Mesodermal cell (in vitro differentiated cells): Measurements from ENCODE around the gene RPEL1.

Experiments used
- H3K27ac ChIP-seq: 2 replicates; pipeline ENCODE4 v1.7.0; 2013; ENCODE audit warnings: mild to moderate bottlenecking, low read depth, low read length, moderate library complexity; ENCODE audit not compliant: severe bottlenecking
- H3K36me3 ChIP-seq: 2 replicates; pipeline ENCODE4 v1.7.1; 2013; ENCODE audit warnings: mild to moderate bottlenecking, low read length, moderate library complexity; ENCODE audit not compliant: control insufficient read depth, insufficient read depth
- H3K4me1 ChIP-seq: one replicate; pipeline ENCODE4 v1.7.1; 2013; ENCODE audit warnings: mild to moderate bottlenecking, low read length; ENCODE audit not compliant: insufficient read depth, control insufficient read depth, poor library complexity, severe bottlenecking
- H3K4me3 ChIP-seq: 2 replicates; pipeline ENCODE4 v1.7.0; 2013; ENCODE audit warnings: low read length, control low read depth, mild to moderate bottlenecking; ENCODE audit not compliant: insufficient read depth, poor library complexity, severe bottlenecking; ENCODE audit errors: extremely low read depth
- H3K9me3 ChIP-seq: 2 replicates; pipeline ENCODE4 v1.7.1; 2013; ENCODE audit warnings: mild to moderate bottlenecking, low read length, moderate library complexity; ENCODE audit not compliant: control insufficient read depth
- whole genome bisulfite sequencing, 2 experiments: methylation state at CpG; one replicate each; pipeline ENCODE4 v1.1.5; 2013; ENCODE audit warnings: missing lambda C conversion rate in 2 of 2; ENCODE audit not compliant: insufficient coverage in 2 of 2; 5-methylcytosine and 5-hydroxymethylcytosine counted together

RPEL1 gene

DNA sequence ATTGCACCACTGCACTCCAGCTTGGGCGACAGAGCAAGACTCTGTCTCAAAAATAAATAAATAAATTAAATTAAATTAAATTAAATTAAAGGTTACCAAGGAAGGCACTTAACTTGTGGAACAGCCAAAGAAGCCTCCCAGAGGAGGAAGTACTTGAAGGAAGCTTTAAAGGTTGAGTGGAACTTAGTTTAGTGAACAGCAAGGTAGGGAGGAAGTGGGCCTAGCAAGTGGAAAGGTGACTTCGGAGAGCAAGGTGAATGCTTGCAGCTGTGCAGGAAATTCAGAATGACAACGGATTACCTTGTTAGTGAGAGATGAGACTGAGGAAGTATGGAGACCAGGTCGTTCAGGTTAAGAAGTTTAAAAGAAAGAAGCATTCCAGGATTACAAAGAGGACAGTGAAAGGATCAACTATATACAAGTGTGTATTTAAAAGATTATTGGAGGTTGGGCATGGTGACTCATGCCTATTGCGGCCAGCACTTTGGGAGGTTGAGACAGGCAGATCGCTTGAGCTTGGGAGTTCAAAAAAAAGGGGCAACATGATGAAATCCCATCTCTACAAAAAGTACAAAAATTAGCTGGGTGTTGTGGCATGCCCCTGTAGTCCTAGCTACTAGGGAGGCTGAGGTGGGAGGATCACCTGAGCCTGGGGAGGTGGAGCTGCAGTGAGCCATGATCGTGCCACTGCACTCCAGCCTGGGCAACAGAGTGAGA is 12.8 kb upstream of the RPEL1 start:
- WGBS, 2 experiments, result 64 to 76% methylated on average over 3 to 5 of the region's 7 CpGs
- Histone ChIP-seq H3K27ac (no peak overlapping the region), H3K4me1 (peaks cover 32% of the 10 kb centered on the region)

DNA sequence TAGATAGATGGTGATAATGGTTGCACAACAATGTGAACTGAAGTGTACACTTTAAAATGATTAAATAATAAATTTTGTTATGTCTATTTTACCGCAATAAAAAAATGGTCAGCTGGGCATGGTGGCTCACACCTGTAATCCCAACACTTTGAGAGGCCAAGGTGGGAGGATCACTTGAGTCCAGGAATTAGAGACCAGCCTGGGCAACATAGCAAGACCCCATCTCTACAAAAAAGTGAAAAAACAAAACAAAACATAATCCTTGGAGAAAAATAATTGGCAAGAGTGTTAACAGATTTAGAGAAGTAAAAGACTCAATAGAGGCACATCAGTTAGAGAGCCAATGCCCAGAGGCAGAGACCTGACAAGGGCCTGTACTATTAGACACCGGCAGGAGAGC is 9.9 kb upstream of the RPEL1 start:
- Histone ChIP-seq H3K27ac (no peak overlapping the region), H3K36me3 (no peaks in the 10 kb centered on the region), H3K4me3 (no peak overlapping the region), H3K9me3 (no peaks in the 10 kb centered on the region), H3K4me1 (peaks cover 21% of the 10 kb centered on the region)
- WGBS, 2 experiments, result 89 to 100% methylated on average over 1 to 2 of the region's 2 CpGs

More for the DNA sequence above, 12.8 kb upstream of the RPEL1 start:
- Histone ChIP-seq H3K9me3 (no peaks in the 10 kb centered on the region), H3K36me3 (no peaks in the 10 kb centered on the region), H3K4me3 (no peak overlapping the region)

DNA sequence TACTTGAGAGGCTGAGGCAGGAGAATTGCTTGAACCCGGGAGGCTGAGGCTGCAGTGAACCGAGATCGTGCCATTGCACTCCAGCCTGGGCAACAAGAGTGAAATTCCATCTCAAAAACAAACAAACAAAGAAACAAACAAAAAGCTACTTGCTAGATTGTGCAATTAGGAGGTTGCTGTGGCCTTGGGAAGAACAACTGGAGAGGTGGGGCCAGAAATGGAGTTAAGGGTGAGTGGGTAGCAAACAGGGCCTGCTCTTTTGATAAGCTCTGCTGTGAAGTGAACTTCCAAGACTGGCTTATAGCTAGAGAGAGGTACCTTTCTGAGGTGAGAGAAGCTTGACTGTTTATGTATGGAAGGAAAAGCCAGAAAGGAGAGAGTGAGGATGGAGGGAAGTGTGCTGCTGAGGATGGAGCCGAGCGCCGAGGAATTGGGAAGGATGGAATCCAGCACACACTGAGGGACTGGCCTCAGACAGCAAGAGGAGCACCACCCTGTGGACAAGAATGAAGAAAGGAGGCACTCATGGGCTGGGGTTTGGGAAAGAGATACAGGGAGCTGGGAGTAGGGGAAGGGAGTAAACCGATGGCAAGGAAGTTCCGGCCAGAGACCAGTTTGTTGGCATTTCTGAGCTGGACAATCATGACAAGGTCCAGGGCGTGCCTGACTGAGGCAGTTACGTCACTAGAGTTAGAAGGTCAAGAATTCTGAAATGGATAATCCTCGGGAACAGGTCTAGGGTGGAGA is 7.0 kb upstream of the RPEL1 start:
- Histone ChIP-seq H3K36me3 (no peaks in the 10 kb centered on the region), H3K27ac (no peak overlapping the region), H3K4me1 (peaks cover 13% of the 10 kb centered on the region), H3K9me3 (no peaks in the 10 kb centered on the region), H3K4me3 (no peak overlapping the region)
- 73 to 74% methylated on average over 8 of the region's 11 CpGs for WGBS, 2 experiments

DNA sequence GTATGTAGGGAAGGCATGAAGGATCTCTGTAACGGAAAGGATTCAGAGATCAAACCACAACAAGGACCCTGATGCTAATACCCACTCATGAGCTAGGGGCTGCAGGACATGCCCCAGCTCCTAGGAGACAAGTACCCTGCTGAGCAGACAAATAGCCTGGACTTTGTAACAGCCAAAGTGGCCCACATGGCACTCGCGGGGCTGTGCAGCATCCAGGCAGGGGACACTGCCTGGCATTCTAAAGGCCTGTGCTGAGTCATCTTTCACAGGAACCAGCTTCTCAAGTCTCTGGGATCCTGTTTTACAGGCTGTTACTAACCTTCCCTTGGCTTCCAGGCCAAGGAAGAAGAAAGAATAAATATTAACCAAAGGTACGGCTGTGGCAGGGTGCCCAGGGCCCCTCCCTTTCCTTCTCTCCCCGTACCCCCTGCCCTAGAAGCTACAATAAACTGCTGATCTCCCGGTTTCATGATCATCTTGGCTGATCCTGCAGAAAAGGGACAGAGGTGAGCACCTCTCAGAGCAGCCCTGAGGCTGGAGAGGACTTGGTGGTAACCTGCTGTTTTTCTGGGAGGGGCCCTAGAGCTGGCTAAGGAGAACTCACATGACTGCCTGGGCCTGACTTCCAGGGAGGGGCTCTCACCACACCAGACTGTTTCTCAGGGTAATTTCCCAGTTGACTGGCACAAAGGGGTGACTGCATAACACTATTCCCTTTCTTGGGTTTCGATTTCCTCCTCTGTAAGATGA is 4.2 kb upstream of the RPEL1 start:
- no peaks in the 10 kb centered on the region for H3K36me3 ChIP-seq
- no peak overlapping the region for H3K4me3 ChIP-seq
- H3K27ac ChIP-seq, result peak overlapping the region; percentile 79
- H3K9me3 ChIP-seq, result no peaks in the 10 kb centered on the region
- H3K4me1 ChIP-seq, result peaks cover 13% of the 10 kb centered on the region
- 66 to 77% methylated on average over 5 to 6 of the region's 7 CpGs for WGBS, 2 experiments

DNA sequence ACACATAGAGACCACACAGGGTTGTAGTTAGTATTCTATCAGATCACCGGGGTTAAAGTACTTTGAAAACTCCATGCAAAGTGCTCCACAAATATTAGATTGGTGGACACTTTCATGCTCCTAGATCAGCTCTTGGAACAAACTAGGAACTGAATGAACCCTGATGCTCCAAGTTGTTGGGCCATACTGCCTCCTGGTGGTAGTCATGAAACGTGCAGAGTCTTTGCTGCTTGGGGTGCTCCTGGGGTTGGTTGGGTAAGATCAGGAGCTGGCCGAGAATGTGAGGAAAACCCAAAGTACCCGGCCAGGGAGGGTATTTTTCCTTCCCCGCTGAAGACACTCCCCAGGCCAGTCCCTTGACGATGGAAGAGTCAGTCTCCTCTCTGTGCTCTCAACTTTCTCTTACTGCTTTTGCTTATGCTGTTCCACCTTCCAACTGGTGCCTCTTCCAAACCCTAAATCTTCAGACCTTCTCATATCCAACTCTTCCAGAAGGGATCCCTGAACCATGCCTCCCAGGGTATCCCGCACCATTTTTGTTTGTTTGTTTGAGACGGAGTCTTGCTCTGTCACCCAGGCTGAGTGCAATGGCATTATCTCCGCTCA is 918 bp upstream of the RPEL1 start:
- Histone ChIP-seq H3K27ac (no peak overlapping the region), H3K4me1 (peaks cover 13% of the 10 kb centered on the region), H3K9me3 (no peaks in the 10 kb centered on the region), H3K4me3 (no peak overlapping the region), H3K36me3 (no peaks in the 10 kb centered on the region)
- WGBS, 2 experiments, result 41 to 48% methylated on average over 8 to 9 of the region's 9 CpGs

DNA sequence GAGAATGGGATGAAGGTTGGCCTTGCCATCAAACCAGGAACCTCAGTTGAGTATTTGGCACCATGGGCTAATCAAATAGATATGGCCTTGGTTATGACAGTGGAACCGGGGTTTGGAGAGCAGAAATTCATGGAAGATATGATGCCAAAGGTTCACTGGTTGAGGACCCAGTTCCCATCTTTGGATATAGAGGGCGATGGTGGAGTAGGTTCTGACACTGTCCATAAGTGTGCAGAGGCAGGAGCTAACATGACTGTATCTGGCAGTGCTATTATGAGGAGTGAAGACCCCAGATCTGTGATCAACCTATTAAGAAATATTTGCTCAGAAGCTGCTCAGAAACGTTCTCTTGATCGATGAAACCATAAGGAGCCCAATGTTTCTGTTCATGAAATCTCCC is 637 bp downstream of the RPEL1 start:
- Histone ChIP-seq H3K27ac (no peak overlapping the region), H3K4me1 (peaks cover 8% of the 10 kb centered on the region), H3K4me3 (no peak overlapping the region), H3K36me3 (no peaks in the 10 kb centered on the region), H3K9me3 (no peaks in the 10 kb centered on the region)
- 87 to 91% methylated on average over 4 of the region's 4 CpGs for WGBS, 2 experiments

DNA sequence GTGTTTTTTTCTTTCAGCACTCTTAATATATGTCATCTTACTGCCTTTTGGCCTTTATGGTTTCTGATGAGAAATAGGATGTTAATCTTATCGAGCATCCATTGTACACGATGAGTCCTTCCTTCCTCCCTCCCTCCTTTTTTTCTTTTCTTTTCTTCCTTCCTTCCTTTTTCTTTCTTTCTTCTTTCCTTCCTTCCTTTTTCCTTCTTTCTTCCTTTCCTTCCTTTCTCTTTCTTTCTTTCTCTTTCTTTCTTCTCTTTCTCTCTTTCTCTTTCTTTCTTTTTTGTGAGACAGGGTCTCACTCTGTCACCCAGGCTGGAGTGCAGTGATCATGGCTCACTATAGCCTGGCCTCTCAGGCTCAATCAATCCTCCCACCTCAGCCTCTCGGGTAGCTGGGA is 8.4 kb downstream of the RPEL1 start:
- WGBS, 2 experiments, result 100% methylated on average over 2 of the region's 3 CpGs; no CpG with 5 or more reads in 1 of the 2 experiments

DNA sequence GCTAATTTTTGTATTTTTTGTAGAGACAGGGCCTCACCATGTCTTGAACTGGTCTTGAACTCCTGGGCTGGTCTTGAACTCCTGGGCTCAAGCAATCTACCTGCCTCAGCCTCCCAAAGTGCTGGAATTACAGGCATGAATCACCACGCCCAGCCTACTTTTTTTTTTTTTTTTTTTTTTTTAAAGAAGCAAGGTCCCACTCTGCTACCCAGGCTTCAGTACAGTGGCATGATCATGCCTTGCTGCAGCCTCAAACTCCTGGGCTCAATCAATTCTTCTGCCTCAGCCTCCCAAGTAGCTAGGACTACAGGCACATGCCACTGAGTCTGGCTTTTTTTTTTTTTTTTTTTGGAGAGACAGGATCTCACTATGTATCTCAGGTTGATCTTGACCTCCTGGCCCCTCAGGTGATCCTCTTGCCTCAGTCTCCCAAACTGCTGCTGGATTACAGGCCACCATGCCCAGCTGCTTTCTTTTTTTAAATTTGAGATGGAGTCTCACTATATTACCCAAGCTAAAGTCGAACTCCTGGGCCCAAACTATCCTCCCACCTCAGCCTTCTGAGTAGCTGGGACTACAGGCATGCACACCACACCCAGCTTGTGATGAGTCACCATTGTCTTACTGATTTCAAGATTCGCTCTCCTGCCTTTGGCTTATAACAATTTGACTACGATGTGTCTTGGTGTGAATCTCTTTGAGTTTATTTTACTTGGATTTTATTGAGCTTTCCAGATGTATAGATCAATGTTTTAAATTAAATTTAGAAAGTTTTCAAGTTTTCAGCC is 9.0 kb downstream of the RPEL1 start:
- Histone ChIP-seq H3K36me3 (no peaks in the 10 kb centered on the region), H3K4me3 (no peak overlapping the region), H3K27ac (no peak overlapping the region), H3K4me1 (peaks cover 2% of the 10 kb centered on the region), H3K9me3 (peaks cover 4% of the 10 kb centered on the region)
- 60 to 69% methylated on average over 1 to 2 of the region's 4 CpGs for WGBS, 2 experiments

More for the DNA sequence above, 8.4 kb downstream of the RPEL1 start:
- no peaks in the 10 kb centered on the region for H3K36me3 ChIP-seq
- no peak overlapping the region for H3K27ac ChIP-seq
- H3K4me3 ChIP-seq, result no peak overlapping the region
- H3K4me1 ChIP-seq, result peaks cover 2% of the 10 kb centered on the region
- H3K9me3 ChIP-seq, result no peaks in the 10 kb centered on the region

DNA sequence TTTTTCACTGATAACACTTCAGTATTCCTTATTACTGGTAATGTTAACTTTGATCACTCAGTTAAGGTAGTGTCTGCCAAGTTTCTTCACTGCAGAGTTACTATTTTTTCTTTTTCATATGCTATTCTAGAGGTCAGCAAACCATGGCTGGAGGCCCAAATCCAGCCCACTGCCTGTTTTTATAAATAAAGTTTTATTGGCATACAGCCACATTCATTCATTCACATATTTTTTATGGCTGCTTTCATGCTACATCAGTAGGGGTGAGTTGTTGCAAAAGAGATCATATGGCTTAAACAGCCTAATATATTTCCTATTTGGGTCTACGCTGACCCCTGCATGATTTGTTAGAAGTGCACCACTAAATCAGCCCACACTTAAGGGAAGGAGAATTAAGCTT is 10.9 kb downstream of the RPEL1 start:
- no CpG with 5 or more reads among the region's 1 CpG for WGBS, 2 experiments
- H3K9me3 ChIP-seq, result peaks cover 10% of the 10 kb centered on the region
- H3K27ac ChIP-seq, result no peak overlapping the region
- H3K4me1 ChIP-seq, result peaks cover 2% of the 10 kb centered on the region
- no peaks in the 10 kb centered on the region for H3K36me3 ChIP-seq
- H3K4me3 ChIP-seq, result no peak overlapping the region

DNA sequence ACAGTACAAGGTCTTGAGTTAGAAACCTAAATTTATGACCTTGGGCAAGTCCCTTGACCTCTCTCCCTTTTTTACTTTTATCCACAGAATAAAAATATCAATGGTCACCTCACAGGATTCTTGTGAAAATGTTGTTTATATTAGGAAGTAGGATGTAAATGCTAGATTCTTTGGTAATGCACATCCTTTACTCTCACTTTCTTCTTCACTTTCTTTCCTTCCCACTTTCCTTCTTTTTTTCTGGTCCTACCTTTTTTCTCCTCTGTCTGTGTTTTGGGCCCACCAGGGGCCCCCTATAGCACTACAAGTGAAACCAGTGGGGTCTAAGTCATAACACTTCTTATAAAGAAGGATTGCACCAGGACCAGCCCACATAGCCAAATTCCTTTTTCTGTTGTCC is 12.1 kb downstream of the RPEL1 start:
- peaks cover 10% of the 10 kb centered on the region for H3K9me3 ChIP-seq
- no peaks in the 10 kb centered on the region for H3K36me3 ChIP-seq
- H3K27ac ChIP-seq, result no peak overlapping the region
- no peak overlapping the region for H3K4me3 ChIP-seq
- H3K4me1 ChIP-seq, result peaks cover 2% of the 10 kb centered on the region
